Globus pallidus (tissue), 1 donor: ENCODE data around the gene KCNAB1.
"Not testable (repeated sequence)": the region's sequence is repeated elsewhere in the genome, so short reads cannot be mapped to it uniquely, and the experiment has no call there.

Source experiments
- DNase-seq: peaks from one replicate; pipeline ENCODE4 v3.0.0-alpha.2; 2015; ENCODE audit warnings: low spot score

The KCNAB1 gene

GRCh38 chr3:156120528-156121251 lies at the start of gene KCNAB1:
Gene KCNAB1, plus strand, starts transcription at chr3:156120578.
- DNase-seq, result no peak

GRCh38 chr3:156071031-156071430 lies 49.3 kb upstream of the KCNAB1 start:
- DNase-seq, result no peak

- not testable (repeated sequence) for DNase-seq
Measured at GRCh38 chr3:156072950-156073657, 47.3 kb upstream of the KCNAB1 start.

GRCh38 chr3:156090126-156090525 lies 30.3 kb upstream of the KCNAB1 start:
- no peak for DNase-seq

- no peak for DNase-seq
Measured at GRCh38 chr3:156093964-156094363, 26.4 kb upstream of the KCNAB1 start.

GRCh38 chr3:156094391-156094790 lies 26.0 kb upstream of the KCNAB1 start:
- DNase-seq, result no peak

- DNase-seq, result not testable (repeated sequence)
Measured at GRCh38 chr3:156095652-156096051, 24.7 kb upstream of the KCNAB1 start.

GRCh38 chr3:156098437-156099035 lies 21.8 kb upstream of the KCNAB1 start:
- no peak for DNase-seq

GRCh38 chr3:156099348-156099747 lies 21.0 kb upstream of the KCNAB1 start:
- DNase-seq, result not testable (repeated sequence)

- DNase-seq, result not testable (repeated sequence)
Measured at GRCh38 chr3:156099984-156100383, 20.4 kb upstream of the KCNAB1 start.

GRCh38 chr3:156102267-156102931 lies 18.0 kb upstream of the KCNAB1 start:
- no peak for DNase-seq

- DNase-seq, result no peak
Measured at GRCh38 chr3:156106721-156107373, 13.5 kb upstream of the KCNAB1 start.

GRCh38 chr3:156107504-156107903 lies 12.9 kb upstream of the KCNAB1 start:
- DNase-seq, result no peak

GRCh38 chr3:156108616-156109015 lies 11.8 kb upstream of the KCNAB1 start:
- no peak for DNase-seq

GRCh38 chr3:156109989-156110388 lies 10.4 kb upstream of the KCNAB1 start:
- no peak for DNase-seq

- DNase-seq, result no peak
Measured at GRCh38 chr3:156126467-156126866, 6.1 kb downstream of the KCNAB1 start.

GRCh38 chr3:156131241-156131640 lies 10.9 kb downstream of the KCNAB1 start:
- DNase-seq, result no peak

GRCh38 chr3:156131799-156132198 lies 11.4 kb downstream of the KCNAB1 start:
- no peak for DNase-seq

GRCh38 chr3:156132313-156132712 lies 11.9 kb downstream of the KCNAB1 start:
- DNase-seq, result no peak

- DNase-seq, result no peak
Measured at GRCh38 chr3:156133076-156133475, 12.7 kb downstream of the KCNAB1 start.

GRCh38 chr3:156135921-156136638 lies 15.7 kb downstream of the KCNAB1 start:
- DNase-seq, result no peak
